ENCODE data around the gene TTLL9.

DNA sequence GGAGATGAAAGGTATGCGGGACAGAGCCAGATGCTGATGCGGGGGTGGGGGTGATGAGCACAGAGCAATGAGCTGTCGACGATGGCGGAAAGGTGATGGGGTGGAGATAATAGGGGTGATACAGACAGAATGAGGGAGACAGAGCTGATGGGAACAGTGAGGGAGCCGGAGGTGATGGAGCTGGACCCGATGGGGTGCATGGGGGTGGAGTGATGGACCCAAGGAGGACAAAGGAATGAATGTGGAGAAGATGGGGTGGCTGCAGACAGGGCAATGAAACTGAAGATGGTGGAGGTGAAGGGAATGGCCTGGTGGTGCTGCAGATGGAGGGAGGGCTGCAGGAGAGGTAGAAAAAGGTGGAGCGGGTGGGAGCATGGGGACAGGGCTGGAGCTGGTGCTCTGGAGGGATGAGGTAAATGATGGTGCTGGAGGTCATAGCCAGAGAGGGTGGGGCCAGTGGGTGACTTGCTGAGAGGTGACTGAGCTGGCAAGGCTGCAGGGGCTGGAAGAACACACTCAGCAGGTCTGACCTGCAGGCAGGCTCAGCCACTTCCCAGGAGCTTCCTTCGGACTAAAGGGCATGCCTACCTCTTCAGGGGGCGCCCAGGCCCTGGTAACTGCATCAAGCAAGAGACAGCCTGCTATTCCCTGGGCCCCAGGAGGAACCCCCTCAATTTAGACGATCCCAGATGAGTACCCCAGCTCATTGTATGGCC is 19.0 kb upstream of the TTLL9 start:
- TF ChIP-seq, protein P1, sequence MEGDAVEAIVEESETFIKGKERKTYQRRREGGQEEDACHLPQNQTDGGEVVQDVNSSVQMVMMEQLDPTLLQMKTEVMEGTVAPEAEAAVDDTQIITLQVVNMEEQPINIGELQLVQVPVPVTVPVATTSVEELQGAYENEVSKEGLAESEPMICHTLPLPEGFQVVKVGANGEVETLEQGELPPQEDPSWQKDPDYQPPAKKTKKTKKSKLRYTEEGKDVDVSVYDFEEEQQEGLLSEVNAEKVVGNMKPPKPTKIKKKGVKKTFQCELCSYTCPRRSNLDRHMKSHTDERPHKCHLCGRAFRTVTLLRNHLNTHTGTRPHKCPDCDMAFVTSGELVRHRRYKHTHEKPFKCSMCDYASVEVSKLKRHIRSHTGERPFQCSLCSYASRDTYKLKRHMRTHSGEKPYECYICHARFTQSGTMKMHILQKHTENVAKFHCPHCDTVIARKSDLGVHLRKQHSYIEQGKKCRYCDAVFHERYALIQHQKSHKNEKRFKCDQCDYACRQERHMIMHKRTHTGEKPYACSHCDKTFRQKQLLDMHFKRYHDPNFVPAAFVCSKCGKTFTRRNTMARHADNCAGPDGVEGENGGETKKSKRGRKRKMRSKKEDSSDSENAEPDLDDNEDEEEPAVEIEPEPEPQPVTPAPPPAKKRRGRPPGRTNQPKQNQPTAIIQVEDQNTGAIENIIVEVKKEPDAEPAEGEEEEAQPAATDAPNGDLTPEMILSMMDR (IDR thresholded peaks at IDR 0.05) = no peak
- TF ChIP-seq POLR2A (IDR thresholded peaks at IDR 0.05) = no peak
